Parathyroid adenoma (tissue), 2 donors: ENCODE results near the gene URM1.

Experiments
- H2AFZ ChIP-seq: fragments of 300-600 bp; sonication (generic); one replicate; pipeline ENCODE4 v1.7.0; 2017; ENCODE audit warnings: antibody characterized with exemption, mild to moderate bottlenecking
- H3K27ac ChIP-seq: fragments of 300-600 bp; sonication (generic); one replicate; pipeline ENCODE4 v1.7.0; 2017
- H3K27me3 ChIP-seq: fragments of 300-600 bp; sonication (generic); one replicate; pipeline ENCODE4 v1.7.0; 2017; ENCODE audit warnings: low read length; ENCODE audit not compliant: control insufficient read depth, insufficient read depth
- H3K36me3 ChIP-seq: fragments of 300-600 bp; sonication (generic); one replicate; pipeline ENCODE4 v1.7.0; 2017; ENCODE audit warnings: low read length; ENCODE audit not compliant: control insufficient read depth, insufficient read depth
- H3K4me1 ChIP-seq: fragments of 300-600 bp; sonication (generic); one replicate; pipeline ENCODE4 v1.7.0; 2017; ENCODE audit warnings: control low read depth
- H3K4me2 ChIP-seq: fragments of 300-600 bp; sonication (generic); one replicate; pipeline ENCODE4 v1.7.0; 2017; ENCODE audit warnings: low read length
- H3K4me3 ChIP-seq: fragments of 300-600 bp; sonication (generic); one replicate; pipeline ENCODE4 v1.7.0; 2017; ENCODE audit warnings: low read depth, low read length
- H3K79me2 ChIP-seq: fragments of 300-600 bp; sonication (generic); one replicate; pipeline ENCODE4 v1.7.0; 2017; ENCODE audit warnings: control low read depth
- H3K9ac ChIP-seq: fragments of 300-600 bp; sonication (generic); one replicate; pipeline ENCODE4 v1.7.0; 2017; ENCODE audit warnings: mild to moderate bottlenecking
- H3K9me3 ChIP-seq: fragments of 300-600 bp; sonication (generic); one replicate; pipeline ENCODE4 v1.7.0; 2017; ENCODE audit warnings: low read length; ENCODE audit not compliant: control insufficient read depth
- TF ChIP-seq, protein P1 (sequence below): fragments of 300-600 bp; sonication (generic); IDR thresholded peaks from one replicate; pipeline ENCODE4 v1.7.0; 2017; ENCODE audit warnings: antibody characterized with exemption, mild to moderate bottlenecking
- donor health status: primary hyperparathyroidism.

URM1 gene

DNA sequence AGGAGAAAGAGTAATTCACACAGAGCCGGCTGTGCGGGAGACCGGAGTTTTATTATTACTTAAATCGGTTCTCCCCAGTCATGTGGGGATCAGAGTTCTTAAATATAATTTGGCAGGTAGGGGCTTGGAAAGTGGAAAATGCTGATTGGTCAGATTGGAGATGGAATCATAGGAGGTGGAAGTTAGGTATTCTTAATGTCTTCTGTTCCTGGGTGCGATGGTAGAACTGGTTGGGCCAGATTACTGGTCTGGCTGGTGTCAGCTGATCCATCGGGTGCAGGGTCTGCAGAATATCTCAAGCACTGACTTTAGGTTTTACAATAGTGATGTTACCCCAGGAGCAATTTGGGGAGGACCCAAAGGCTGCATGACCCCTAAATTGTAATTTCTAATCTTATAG is 44.8 kb downstream of the URM1 start:
- Histone ChIP-seq H3K27ac (no peak overlapping the region), H3K4me2 (peak overlapping the region; percentile 59), H2AFZ (peak overlapping the region; percentile 33), H3K9me3 (no peaks in the 10 kb centered on the region), H3K27me3 (no peaks in the 10 kb centered on the region), H3K4me1 (peaks cover 9% of the 10 kb centered on the region), H3K4me3 (peak overlapping the region; percentile 16), H3K36me3 (no peaks in the 10 kb centered on the region), H3K79me2 (no peaks in the 10 kb centered on the region), H3K9ac (no peak overlapping the region)
- TF ChIP-seq, protein P1, sequence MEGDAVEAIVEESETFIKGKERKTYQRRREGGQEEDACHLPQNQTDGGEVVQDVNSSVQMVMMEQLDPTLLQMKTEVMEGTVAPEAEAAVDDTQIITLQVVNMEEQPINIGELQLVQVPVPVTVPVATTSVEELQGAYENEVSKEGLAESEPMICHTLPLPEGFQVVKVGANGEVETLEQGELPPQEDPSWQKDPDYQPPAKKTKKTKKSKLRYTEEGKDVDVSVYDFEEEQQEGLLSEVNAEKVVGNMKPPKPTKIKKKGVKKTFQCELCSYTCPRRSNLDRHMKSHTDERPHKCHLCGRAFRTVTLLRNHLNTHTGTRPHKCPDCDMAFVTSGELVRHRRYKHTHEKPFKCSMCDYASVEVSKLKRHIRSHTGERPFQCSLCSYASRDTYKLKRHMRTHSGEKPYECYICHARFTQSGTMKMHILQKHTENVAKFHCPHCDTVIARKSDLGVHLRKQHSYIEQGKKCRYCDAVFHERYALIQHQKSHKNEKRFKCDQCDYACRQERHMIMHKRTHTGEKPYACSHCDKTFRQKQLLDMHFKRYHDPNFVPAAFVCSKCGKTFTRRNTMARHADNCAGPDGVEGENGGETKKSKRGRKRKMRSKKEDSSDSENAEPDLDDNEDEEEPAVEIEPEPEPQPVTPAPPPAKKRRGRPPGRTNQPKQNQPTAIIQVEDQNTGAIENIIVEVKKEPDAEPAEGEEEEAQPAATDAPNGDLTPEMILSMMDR: no peak

DNA sequence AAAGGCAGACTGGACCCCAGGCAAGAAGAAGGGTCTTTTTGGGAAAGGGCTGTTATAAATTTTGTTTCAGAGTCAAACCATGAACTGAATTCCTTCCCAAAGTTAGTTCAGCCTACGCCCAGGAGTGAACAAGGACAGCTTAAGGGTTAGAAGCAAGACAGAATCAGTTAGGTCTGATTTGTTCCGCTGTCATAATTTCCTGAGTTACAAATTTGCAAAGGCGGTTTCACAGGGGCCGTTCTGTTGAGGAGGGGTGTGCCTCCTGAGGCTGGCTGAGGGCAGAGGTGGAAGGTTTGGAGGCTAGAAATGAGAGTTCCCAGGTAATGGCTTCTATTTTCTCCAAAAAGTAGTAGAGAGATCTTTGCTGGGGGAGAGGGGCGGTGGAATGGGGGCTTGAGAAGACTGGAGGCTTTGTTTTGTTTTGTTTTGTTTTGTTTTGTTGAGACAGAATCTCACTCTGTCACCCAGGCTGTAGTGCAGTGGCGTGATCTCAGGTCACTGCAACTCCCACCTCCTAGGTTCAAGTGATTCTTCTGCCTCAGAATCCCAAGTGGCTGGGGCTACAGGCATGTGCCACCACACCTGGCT is 45.4 kb downstream of the URM1 start:
- TF ChIP-seq, protein P1: no peak

DNA sequence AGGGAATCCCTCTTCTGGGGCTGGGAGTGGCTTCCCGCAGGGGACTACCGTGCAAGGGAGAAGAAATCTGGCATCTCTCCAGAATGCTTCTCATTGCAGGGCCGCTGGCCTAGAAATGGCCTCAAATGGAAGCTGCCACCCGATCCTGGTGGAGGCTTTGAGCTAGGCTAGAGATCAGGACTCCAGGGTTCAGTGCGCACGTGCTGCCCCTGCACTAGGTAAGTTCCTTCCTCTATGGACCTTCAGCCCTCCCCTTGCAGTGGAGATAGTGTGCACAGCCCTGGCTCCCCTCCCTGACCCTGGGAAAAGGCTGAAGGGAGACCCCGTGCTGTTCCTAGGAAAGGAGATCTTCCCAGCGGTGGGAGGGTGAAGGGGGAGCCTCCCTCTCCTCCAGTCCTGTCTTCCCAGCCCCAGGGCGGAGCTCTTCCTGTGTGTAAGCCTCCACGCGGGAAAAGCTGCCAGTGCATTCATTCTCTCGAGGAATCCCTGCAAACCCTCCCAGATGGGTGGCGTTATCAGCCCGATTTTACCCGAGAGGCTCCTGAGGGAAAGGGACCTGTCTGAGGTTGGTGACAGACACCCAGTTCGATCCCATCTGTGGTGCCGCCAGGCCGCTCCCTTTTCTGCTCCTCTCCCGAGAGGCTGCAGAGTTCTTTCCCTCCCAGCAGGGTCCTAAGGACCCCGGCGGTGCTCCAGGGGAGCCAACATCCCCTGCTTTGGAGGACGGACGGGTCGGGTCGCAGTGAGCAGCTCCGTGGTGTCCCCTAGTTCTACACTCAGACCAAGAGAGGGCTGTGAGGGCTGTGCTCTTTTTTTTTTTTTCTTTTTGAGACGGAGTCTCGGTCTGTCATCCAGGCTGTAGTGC is 48.1 kb downstream of the URM1 start:
- Histone ChIP-seq H3K9ac (no peak overlapping the region), H3K4me2 (no peak overlapping the region), H3K36me3 (no peaks in the 10 kb centered on the region), H3K4me1 (peaks cover 9% of the 10 kb centered on the region), H2AFZ (peak overlapping the region; percentile 93), H3K27ac (no peak overlapping the region), H3K79me2 (no peaks in the 10 kb centered on the region), H3K27me3 (no peaks in the 10 kb centered on the region), H3K4me3 (no peak overlapping the region), H3K9me3 (no peaks in the 10 kb centered on the region)
- TF ChIP-seq, protein P1: no peak

More for the DNA sequence above, 45.4 kb downstream of the URM1 start:
- H3K9me3 ChIP-seq: no peaks in the 10 kb centered on the region
- H3K36me3 ChIP-seq: no peaks in the 10 kb centered on the region
- H3K27me3 ChIP-seq: no peaks in the 10 kb centered on the region
- no peak overlapping the region for H3K27ac ChIP-seq
- no peak overlapping the region for H3K9ac ChIP-seq
- peak overlapping the region; percentile 13 for H3K4me3 ChIP-seq
- H3K79me2 ChIP-seq: no peaks in the 10 kb centered on the region
- H2AFZ ChIP-seq: no peak overlapping the region
- H3K4me1 ChIP-seq: peaks cover 9% of the 10 kb centered on the region
- peak overlapping the region; percentile 59 for H3K4me2 ChIP-seq

DNA sequence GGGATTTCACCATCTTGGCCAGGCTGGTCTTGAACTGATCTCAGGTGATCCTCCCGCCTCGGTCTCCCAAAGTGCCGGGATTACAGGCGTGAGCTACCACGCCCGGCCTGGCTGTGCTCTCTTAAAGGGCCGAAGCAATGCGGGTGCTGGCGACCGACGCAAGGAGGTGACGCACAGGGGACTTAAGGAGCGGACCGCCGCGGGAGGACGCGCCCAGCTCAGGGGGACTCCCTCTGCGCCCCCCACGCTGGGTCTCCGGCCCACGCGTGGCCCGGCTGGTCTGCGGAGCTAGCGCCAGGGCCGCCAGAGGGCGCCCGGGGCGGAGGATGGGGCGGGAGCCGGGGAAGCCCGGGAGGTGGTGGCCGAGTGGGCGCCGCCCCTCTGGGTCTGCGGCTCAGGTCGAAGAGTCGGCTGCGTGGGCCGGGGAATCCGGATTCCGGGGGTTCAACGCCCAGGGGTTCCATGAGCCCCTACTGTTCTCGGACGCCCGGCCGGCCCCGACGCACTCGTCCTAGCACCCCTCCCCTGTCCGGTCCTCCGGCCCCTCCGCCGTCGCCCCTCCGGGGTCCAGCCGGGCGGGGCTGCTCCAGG is 49.0 kb downstream of the URM1 start:
- Histone ChIP-seq H2AFZ (peak overlapping the region; percentile 93), H3K4me1 (peaks cover 9% of the 10 kb centered on the region), H3K4me3 (peak overlapping the region; percentile 91), H3K4me2 (peak overlapping the region; percentile 96), H3K79me2 (no peaks in the 10 kb centered on the region), H3K27ac (peak overlapping the region; percentile 39), H3K9ac (peak overlapping the region; percentile 28), H3K9me3 (no peaks in the 10 kb centered on the region), H3K36me3 (no peaks in the 10 kb centered on the region), H3K27me3 (no peaks in the 10 kb centered on the region)
- TF ChIP-seq, protein P1: peak; percentile 81
